VCaP (cell line): ENCODE results near the gene ADK.
"Not testable (repeated sequence)": the region's sequence is repeated elsewhere in the genome, so short reads cannot be mapped to it uniquely, and the experiment has no call there.

Experiments used
- H3K27ac ChIP-seq: fragments of 450-650 bp; 2 replicates; pipeline ENCODE4 v1.5.1; 2017
- TF ChIP-seq, protein P1 (sequence below): fragments of 450-650 bp; conservative IDR thresholded peaks from 2 replicates; pipeline ENCODE4 v1.5.1; 2017; ENCODE audit warnings: mild to moderate bottlenecking, moderate library complexity

The ADK gene

DNA sequence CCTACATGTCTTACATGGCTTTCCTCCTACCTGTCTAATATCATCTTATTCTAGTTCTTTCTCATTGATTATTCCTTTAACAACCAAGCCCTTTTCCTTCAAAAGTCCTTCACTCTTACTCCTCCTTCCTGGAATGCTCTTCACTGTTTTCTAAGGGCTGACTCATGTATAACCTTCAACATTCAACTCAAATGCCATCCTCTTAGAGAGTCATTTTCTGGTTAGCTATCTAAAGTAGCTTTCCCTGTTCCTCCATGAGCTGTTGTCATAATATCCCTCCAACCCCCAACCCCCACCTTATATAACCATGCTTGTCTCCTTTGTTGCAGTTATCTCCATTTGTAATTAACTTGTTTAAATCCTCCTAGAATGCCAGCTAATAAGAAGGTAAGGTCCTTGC, 286.8 kb downstream of the ADK start:
- H3K27ac ChIP-seq: no peak overlapping the region
- TF ChIP-seq, protein P1, sequence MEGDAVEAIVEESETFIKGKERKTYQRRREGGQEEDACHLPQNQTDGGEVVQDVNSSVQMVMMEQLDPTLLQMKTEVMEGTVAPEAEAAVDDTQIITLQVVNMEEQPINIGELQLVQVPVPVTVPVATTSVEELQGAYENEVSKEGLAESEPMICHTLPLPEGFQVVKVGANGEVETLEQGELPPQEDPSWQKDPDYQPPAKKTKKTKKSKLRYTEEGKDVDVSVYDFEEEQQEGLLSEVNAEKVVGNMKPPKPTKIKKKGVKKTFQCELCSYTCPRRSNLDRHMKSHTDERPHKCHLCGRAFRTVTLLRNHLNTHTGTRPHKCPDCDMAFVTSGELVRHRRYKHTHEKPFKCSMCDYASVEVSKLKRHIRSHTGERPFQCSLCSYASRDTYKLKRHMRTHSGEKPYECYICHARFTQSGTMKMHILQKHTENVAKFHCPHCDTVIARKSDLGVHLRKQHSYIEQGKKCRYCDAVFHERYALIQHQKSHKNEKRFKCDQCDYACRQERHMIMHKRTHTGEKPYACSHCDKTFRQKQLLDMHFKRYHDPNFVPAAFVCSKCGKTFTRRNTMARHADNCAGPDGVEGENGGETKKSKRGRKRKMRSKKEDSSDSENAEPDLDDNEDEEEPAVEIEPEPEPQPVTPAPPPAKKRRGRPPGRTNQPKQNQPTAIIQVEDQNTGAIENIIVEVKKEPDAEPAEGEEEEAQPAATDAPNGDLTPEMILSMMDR: no peak

DNA sequence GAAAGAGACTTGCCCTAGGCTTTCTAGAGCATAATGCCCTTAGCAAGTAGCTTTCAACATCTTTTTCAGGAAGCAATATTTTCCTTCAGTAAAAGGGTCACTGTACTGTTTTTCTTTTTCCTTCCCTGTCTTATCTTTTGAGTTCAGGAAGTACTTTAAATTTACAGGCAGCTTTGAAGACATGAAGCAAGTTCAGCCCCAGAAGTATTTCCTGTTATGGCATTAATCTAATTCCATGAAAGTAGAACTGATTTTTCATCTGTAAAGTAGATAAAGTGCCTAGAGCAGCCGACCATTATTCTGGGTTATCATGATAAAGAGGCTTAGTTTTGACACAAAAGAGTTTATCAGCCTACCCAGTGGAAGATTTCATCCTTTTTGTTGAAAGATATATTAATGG, 288.2 kb downstream of the ADK start:
- H3K27ac ChIP-seq: peak overlapping the region; percentile 28; the same call in 1 of the 2 replicates
- TF ChIP-seq, protein P1: no peak

DNA sequence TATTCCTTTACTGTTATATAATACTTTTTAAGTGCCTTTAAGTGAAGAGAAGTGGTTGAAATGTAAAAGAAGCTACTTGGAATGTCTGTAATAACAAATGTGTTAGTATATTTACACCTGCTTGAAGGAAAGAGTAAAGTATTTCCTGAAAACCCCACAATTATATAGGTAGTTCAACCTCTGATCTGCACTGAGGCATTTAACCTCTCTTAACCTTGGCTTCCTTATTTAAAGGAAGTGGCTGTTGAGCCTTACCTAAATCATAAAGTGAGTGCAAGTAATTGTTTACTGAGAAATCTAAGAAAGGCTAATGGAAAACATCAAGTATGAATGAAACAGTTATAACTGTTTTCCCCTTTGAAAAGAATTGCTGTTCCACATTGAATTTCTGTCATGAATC, 294.5 kb downstream of the ADK start:
- TF ChIP-seq, protein P1: no peak

DNA sequence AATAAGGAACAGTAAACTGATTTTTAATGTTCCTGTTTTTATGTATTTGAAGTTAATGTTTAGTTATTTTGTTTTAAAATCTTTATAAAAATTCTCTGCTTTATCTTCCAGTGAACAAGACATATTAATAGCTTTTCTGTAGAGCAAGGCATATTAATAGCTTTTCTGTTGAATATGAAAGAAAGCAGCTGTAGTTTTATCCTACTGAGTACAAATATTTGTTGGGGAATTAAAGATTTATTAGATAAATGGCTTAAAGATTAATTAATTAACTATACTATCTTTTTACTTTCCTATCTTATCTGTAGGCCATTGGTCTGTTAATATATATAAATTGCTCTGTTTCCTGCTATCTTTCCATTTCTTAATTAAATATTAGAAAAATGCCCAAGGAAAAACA, 299.6 kb downstream of the ADK start:
- TF ChIP-seq, protein P1: no peak
- peak overlapping the region; percentile 71 for H3K27ac ChIP-seq

More for the DNA sequence above, 294.5 kb downstream of the ADK start:
- no peak overlapping the region for H3K27ac ChIP-seq

DNA sequence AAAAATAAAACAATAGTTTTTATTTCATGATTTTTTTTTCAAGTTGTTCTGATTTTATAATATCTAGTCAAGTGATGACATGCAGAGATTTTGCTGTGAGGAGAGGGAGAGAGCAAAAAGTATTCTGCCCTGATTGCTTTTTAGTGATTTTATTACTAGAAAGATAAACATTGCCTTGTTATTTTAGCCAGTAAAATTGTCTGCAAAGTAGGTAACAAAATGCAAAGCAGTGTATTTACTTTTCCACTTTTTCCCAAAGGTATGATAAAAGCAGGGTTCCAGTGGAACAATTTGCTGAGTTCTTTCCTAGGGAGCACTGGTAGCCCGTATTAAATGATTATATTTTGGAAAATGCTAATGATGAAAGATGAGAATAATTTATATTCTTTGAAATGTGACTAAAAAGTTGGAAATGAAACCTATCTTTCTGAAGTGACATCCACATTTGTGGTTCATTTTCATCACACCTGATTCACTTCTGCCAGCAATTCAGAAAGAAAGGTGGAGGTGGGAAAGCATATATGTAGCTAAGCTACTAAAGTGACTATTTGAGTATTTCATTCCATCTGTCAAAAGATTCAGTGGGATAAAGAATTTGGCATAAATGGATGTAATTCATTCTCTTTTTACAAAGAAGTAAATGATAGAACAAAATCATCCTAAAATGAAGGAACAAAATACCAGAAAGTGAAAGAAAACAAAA, 300.3 kb downstream of the ADK start:
- TF ChIP-seq, protein P1: no peak
- peak overlapping the region; percentile 71 for H3K27ac ChIP-seq

DNA sequence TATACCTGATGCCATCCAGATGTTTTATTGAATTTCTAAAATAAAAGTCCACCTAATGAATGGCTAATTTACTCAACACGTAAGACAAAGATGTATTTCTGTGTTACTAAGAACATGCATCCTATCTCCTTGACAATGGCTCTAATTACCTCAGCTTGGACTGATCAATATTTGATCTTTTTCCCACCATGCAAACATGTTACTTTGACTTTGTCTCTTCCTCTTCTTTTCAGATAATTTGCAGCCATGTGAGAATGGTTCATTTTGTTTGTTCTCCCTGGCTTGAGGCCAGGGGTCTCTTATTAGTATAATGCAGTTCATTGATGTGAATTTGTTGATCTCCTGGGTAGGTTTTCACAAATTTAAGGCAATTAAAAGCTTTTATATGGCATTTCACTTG, 302.1 kb downstream of the ADK start:
- TF ChIP-seq, protein P1: no peak
- no peak overlapping the region for H3K27ac ChIP-seq

DNA sequence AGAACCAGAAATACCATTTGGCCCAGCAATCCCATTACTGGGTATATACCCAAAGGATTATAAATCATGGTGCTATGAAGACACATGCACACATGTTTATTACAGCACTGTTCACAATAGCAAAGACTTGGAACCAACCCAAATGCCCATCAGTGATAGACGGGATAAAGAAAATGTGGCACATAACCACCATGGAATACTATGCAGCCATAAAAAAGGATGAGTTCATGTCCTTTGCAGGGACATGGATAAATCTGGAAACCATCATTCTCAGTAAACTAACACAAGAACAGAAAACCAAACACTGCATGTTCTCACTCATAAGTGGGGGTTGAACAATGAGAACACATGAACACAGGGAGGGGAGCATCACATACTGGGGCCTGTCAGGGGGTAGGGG, 306.5 kb downstream of the ADK start:
- not testable (repeated sequence) for H3K27ac ChIP-seq

DNA sequence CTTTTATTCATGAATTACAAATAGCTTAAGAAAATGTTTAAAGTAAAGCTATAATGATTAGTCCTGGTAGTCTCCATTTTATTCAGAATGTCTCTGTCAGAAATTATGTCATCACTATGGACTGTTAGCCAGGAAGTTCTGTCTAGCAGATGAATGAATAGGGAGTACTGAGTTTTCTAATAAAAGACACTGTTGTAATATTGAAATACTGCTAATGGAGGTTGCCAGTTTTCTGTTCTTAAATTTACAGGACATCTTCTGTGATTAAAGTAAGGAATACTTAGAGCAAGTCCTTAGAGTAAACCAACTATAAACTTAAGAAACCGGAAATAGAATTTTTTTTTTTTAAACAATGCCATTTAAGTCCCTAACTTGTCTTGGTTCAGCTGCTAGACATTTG, 309.8 kb downstream of the ADK start:
- TF ChIP-seq, protein P1: no peak
- peak overlapping the region; percentile 44 for H3K27ac ChIP-seq
